Upper lobe of left lung (tissue), 6 donors: ENCODE measurements around the gene CREB1. TPM values are rescaled to one million over a fixed set of nuclear protein-coding genes. Genes with fewer than 3 reads are reported as not detected.

Experiments
- ATAC-seq, 2 donors: fragments of 200-7000 bp; cut with Tn5 transposase; one replicate each; pipeline ENCODE4 v1.9.1; 2022; ENCODE audit warnings: mild to moderate bottlenecking in 2 of 2, moderate library complexity in 2 of 2; ENCODE audit not compliant: low FRiP score in 2 of 2
- DNase-seq, 2 donors: peaks; one replicate each; pipeline ENCODE4 v3.0.0-alpha.2; 2019 to 2020
- H3K27ac ChIP-seq, 4 donors: fragments of 200-600 bp; sonication (generic); one replicate each; pipeline ENCODE4 v1.5.1; 2016 to 2019
- H3K27me3 ChIP-seq, 4 donors: fragments of 200-600 bp; sonication (generic); one replicate each; pipeline ENCODE4 v1.5.1; 2017 to 2019
- H3K36me3 ChIP-seq, 4 donors: fragments of 200-600 bp; sonication (generic); one replicate each; pipeline ENCODE4 v1.5.1; 2016 to 2019
- H3K4me1 ChIP-seq, 4 donors: fragments of 200-600 bp; sonication (generic); one replicate each; pipeline ENCODE4 v1.5.1; 2018 to 2019
- H3K4me3 ChIP-seq, 4 donors: fragments of 200-600 bp; sonication (generic); one replicate each; pipeline ENCODE4 v1.5.1; 2017 to 2019; ENCODE audit warnings: mild to moderate bottlenecking in 2 of 4, moderate library complexity in 1 of 4
- H3K9me3 ChIP-seq, 4 donors: fragments of 200-600 bp; sonication (generic); one replicate each; pipeline ENCODE4 v1.5.1; 2018 to 2019
- CTCF ChIP-seq, 6 experiments: fragments of 450-650 bp in 4 of 6; fragments of 200-600 bp in 2 of 6; sonication (generic) in 2 of 6; IDR thresholded peaks; one replicate each; pipeline ENCODE4 v1.5.1; 2016 to 2019; ENCODE audit warnings: antibody characterized with exemption in 6 of 6
- EP300 ChIP-seq, 4 donors: sonication (generic); formaldehyde crosslinking; IDR thresholded peaks; one replicate each; pipeline ENCODE4 v1.5.1; 2017; ENCODE audit warnings: antibody characterized with exemption in 4 of 4, control low read depth in 2 of 4
- POLR2A ChIP-seq, 4 donors: fragments of 450-650 bp; IDR thresholded peaks; one replicate each; pipeline ENCODE4 v1.5.1; 2016 to 2017; ENCODE audit warnings: antibody characterized with exemption in 4 of 4, mild to moderate bottlenecking in 2 of 4
- POLR2AphosphoS5 ChIP-seq, 2 donors: sonication (generic); formaldehyde crosslinking; IDR thresholded peaks; one replicate each; pipeline ENCODE4 v1.5.1; 2017; ENCODE audit warnings: antibody characterized with exemption in 2 of 2
- WGBS, 2 donors: methylation state at CpG; one replicate each; pipeline ENCODE4 v1.1.5; 2017 to 2018; 5-methylcytosine and 5-hydroxymethylcytosine counted together
- total RNA-seq, 6 donors: library from RNA; depleted of rRNA in 4 of 6; stranded (reverse); fragments of >200 nt in 4 of 6; gene quantifications; one replicate each; pipeline versions ENCODE4 v1.1.0 to v1.2.1, GENCODE V29; 2016 to 2021
- donor health status: DM: no; HTN: no; CAD: no; lungs with moderate emphysema.
- donor health status: DM: no; HTN: yes; CAD: no; lungs with severe emphysema.

The CREB1 gene
- total RNA-seq, 6 donors from 2014 or later: 15.7 to 75.5 (median 41.8) TPM

GRCh38 chr2:207530160-207531031 lies 634 bp downstream of the CREB1 start:
- no peaks in the 10 kb centered on the region for H3K27me3 ChIP-seq
- DNase-seq (peak; percentile 45 to 93), ATAC-seq (no peak)
- 0 to 1% methylated on average over 21 to 22 of the region's 93 CpGs for WGBS, 2 donors
- TF ChIP-seq EP300 (IDR thresholded peaks at IDR 0.05): no peak
- peak in 1 of 6 experiments; percentile 9 for TF ChIP-seq CTCF (IDR thresholded peaks at IDR 0.05)
- TF ChIP-seq POLR2A (IDR thresholded peaks at IDR 0.05): peak in 3 of 4 donors; percentile 54 to 86 (median 86)
- peak; percentile 34 to 58 for TF ChIP-seq POLR2AphosphoS5 (IDR thresholded peaks at IDR 0.05)
- H3K9me3 ChIP-seq: no peaks in the 10 kb centered on the region
- H3K27ac ChIP-seq: peak overlapping the region; percentile 99 to 100 (median 99)
- H3K4me3 ChIP-seq: peak overlapping the region; percentile 72 to 84 (median 78)
- H3K4me1 ChIP-seq: peaks cover 40 to 56% (median 45%) of the 10 kb centered on the region in 4 donors
- H3K36me3 ChIP-seq: no peaks in the 10 kb centered on the region

- 6% methylated on average over 20 of the region's 20 CpGs for WGBS, 2 donors
- no peaks in the 10 kb centered on the region for H3K36me3 ChIP-seq
Measured at GRCh38 chr2:207531032-207531952, 1.5 kb downstream of the CREB1 start.

DNA sequence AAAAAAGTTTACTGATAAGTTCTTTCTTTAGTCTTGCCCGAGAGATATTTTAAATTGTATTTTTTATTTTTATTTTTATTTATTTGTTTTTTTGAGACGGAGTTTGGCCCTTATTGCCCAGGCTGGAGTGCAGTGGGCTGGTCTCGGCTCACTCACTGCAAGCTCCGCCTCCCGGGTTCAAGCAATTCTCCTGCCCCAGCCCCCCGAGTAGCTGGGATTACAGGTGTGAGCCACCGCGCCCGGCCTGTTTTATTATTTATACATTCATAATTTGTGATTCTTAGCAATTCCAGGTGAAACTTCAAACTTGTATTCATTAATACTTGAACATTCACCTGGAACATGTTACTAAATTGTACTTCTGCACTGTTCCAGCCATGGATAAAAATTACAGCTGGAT lies 2.9 kb downstream of the CREB1 start:
- WGBS, 2 donors: 85% methylated on average over 9 of the region's 9 CpGs
- H3K4me1 ChIP-seq: peaks cover 42 to 62% (median 47%) of the 10 kb centered on the region in 4 donors
- H3K27me3 ChIP-seq: no peaks in the 10 kb centered on the region
- ATAC-seq: no peak
- no peaks in the 10 kb centered on the region for H3K9me3 ChIP-seq
- H3K4me3 ChIP-seq: no peak overlapping the region
- no peaks in the 10 kb centered on the region for H3K36me3 ChIP-seq
- TF ChIP-seq EP300 (IDR thresholded peaks at IDR 0.05) (no peak), CTCF (IDR thresholded peaks at IDR 0.05) (no peak), POLR2A (IDR thresholded peaks at IDR 0.05) (no peak), POLR2AphosphoS5 (IDR thresholded peaks at IDR 0.05) (no peak)
- peak overlapping the region in 3 of 4 donors; percentile 49 to 100 (median 95) for H3K27ac ChIP-seq
- no peak for DNase-seq

More at GRCh38 chr2:207531032-207531952, 1.5 kb downstream of the CREB1 start:
- no peak for TF ChIP-seq CTCF (IDR thresholded peaks at IDR 0.05)
- no peak for TF ChIP-seq POLR2A (IDR thresholded peaks at IDR 0.05)
- no peak for TF ChIP-seq POLR2AphosphoS5 (IDR thresholded peaks at IDR 0.05)
- no peak for TF ChIP-seq EP300 (IDR thresholded peaks at IDR 0.05)
- Histone ChIP-seq H3K4me1 (peaks cover 42 to 62% (median 47%) of the 10 kb centered on the region in 4 donors), H3K27me3 (no peaks in the 10 kb centered on the region), H3K27ac (peak overlapping the region; percentile 89 to 100 (median 97)), H3K4me3 (peak overlapping the region; percentile 72 to 84 (median 78)), H3K9me3 (no peaks in the 10 kb centered on the region)
- ATAC-seq (no peak), DNase-seq (no peak)

DNA sequence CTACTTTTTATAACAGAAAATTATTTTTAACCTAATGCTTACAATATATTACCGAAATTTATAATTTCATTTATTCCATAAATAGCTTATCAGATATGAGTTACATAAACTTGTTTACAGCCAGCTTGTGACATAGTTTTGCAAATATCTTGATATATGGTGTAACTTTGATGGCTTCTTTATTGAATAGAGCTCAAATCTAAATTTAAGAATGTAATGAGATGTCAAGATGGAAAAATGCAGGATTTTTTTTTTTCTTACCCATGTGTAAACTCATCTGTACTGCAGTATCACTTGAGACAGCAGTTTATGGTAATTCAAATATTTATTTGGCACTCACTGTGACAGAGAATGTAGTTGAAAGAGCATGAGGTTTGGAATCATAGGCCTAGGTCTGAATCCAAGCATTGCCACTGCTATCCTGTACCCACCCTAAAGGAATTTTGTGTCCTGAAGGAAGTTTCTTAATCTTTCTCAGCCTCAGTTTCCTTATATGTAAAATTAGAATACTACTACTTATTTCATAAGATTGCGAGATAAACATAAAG lies 3.8 kb downstream of the CREB1 start:
- WGBS, 2 donors: 44 to 46% methylated on average over 2 of the region's 2 CpGs
- ATAC-seq: no peak
- peak overlapping the region in 3 of 4 donors; percentile 49 to 100 (median 95) for H3K27ac ChIP-seq

More for the DNA sequence above, 3.8 kb downstream of the CREB1 start:
- DNase-seq: no peak
- no peak for TF ChIP-seq POLR2AphosphoS5 (IDR thresholded peaks at IDR 0.05)
- no peak for TF ChIP-seq POLR2A (IDR thresholded peaks at IDR 0.05)
- TF ChIP-seq EP300 (IDR thresholded peaks at IDR 0.05): no peak
- TF ChIP-seq CTCF (IDR thresholded peaks at IDR 0.05): no peak
- no peaks in the 10 kb centered on the region for H3K36me3 ChIP-seq
- H3K9me3 ChIP-seq: no peaks in the 10 kb centered on the region
- H3K4me3 ChIP-seq: no peak overlapping the region
- peaks cover 42 to 61% (median 45%) of the 10 kb centered on the region in 4 donors for H3K4me1 ChIP-seq
- H3K27me3 ChIP-seq: no peaks in the 10 kb centered on the region
